Measurements from ENCODE around the gene CYB561.
"Not testable (repeated sequence)": the region's sequence is repeated elsewhere in the genome, so short reads cannot be mapped to it uniquely, and the experiment has no call there.

Gene CYB561

GRCh38 chr17:63478814-63479494 is 32.8 kb upstream of the CYB561 start:
- DNase-seq: peak; percentile 91

DNA sequence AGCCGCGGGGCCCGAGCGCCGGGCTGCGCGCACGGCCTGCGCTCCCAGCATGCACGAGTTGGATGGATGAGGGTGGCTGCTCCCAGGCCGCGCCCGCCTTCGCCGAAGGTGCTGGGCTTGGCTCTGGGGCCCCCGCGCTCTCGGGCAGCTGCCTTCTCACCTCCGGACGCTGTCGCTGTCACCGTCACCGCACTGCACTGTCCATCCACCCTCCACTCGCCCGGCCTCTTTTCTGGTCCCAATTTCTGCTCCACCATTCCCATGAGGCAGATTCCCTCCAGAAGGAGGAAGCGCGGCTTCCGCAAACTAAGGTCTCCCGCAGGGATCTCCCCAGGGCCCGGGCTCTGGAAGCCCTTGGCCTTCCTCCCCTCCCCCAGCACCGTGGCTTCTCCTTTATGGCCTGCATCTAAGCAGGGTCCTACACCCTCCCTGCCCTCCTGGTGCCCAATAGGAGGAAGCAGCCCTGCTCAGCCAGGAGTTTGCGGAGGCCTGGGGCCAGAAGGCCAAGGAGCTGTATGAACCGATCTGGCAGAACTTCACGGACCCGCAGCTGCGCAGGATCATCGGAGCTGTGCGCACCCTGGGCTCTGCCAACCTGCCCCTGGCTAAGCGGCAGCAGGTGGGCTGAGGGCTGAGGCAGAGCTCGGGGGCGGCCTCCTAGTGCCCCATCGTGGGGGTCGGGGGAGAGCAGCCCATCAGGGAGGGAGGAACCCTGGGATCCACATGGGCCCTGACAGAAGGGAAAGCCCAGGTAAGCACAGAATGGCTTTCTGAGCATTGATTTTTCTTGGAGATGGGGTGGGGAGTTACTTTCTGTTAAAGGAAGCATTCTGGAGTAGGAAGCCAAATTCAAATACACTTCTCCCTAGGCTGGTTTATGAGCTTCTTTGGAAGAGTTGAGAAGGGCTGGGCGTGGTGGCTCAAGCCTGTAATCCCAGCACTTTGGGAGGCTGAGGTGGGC is 31.7 kb upstream of the CYB561 start:
- DNase-seq: no peak

GRCh38 chr17:63476854-63477479 is 30.9 kb upstream of the CYB561 start, which contains the start of gene ACE:
Gene ACE (plus strand): TSS chr17:63477061. CDS start chr17:63477095, 34 bp downstream.
- peak; percentile 77 for DNase-seq

DNA sequence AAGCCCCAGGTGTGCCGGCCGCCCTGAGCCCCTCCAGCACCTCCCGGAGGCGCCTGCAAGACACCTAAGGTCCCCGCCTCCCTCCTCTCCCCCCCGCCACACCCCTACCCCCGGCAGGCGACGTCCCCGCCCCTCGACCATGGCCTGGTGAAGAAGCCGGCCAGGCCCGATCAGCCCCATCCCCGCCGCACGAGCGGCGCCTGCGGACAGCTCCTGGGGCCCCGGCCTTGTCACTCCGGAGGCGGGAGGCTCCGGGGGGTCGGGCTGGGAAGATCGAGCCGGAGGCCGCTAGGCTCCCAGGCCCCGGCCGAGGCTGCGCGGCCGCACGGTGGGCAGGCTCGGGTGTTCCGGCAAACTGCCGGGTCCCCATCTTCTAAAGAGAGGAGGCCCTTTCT is 30.4 kb upstream of the CYB561 start:
- DNase-seq: no peak

GRCh38 chr17:63475491-63476412 is 29.6 kb upstream of the CYB561 start:
- no peak for DNase-seq

DNA sequence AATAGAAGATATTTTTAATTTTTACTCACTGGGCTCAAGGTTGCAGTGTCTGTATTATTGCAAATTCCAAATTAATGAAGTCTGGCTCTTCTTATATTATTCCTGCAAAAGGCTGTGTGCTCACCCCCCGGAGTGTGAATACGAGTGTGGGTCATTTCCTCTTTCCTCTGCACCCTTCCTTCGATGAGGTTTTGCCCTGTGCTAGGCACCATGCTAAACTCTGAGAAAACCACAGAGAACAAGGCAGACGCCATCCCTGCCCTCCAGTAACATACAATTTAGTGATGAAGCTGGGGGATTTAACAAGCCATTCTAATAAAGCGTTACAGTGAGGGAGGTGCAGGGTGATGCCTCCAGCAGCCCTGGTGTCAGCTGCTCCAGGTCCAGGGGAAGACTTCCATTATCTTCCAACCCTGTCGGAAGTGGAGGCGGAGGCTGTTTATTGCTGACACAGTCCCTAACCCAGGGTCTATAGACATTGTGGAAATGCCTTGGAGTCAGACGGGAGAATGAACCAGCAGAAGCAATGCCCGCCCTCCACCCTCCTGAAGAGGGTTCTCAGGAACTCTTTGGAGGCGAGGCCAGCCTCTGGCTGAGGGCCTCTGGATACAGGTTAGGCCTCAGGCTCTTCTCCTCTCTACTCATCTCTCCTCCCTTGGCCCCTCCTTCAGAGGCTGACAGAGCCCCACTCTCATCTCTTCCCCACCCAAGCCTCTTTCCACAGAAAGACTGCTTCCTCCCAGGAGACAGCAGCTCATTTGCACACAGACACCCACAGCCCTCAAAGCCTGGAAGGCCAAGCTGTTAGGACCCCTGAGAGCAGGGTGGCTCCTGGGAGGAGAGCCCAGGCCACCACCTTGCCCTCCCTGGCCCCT is 28.7 kb upstream of the CYB561 start:
- no peak for DNase-seq

DNA sequence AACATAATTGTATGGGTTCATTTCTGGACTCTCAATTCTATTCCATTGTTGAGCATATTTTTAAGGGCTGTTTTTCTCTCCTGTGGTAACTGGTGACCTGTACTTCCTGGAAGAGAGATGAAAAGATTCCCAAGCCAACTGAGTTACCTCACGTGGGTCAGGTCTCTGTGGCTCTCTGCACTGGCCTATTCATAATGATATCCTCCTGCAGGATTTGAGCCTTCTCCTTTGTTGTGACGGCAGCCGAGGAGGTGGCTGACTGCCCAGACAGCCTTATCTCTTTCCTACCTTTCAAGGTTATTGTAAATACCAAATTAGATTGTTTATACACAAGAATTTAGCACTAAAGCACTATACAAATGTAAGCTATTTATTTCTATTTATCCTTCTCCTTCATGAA is 28.1 kb upstream of the CYB561 start:
- no peak for DNase-seq

DNA sequence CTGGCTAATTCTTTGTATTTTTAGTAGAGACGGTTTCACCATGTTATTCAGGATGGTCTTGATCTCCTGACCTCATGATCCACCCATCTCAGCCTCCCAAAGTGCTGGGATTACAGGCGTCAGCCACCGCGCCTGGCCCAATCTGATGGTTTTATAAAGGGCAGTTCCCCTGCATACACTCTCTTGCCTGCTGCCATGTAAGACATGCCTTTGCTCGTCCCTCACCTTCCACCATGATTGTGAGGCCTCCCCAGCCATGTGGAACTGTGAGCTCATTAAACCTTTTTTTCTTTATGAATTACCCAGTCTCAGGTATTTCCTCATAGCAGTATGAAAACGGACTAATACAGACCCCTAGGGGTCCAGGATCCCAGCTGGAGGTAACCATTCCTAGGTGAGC is 22.0 kb upstream of the CYB561 start:
- DNase-seq: not testable (repeated sequence)

DNA sequence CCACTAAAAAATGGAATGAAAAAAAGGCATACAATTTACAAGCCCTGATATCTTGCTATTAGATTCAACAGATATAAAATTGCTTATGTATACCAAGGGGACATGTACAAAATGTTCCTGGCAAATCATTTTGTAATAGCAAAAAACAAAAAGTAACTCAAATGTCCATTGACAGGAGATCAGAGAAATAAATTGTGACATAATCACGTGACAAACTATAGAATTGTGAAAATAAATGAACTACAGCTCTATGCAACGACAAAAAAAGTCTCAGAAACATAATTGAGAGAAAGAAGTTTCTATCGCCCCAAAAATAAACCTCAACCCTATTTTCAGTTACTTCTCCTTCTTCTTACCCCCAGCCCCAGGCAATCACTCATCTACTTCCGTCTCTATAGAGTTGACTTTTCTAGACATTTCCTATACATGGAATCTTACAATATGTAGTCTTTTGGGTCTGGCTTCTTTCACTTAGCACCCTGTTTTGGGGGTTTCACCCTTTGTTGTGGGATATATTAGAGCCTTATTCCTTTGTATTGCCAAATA is 18.7 kb upstream of the CYB561 start:
- DNase-seq: no peak

GRCh38 chr17:63463771-63464170 is 17.7 kb upstream of the CYB561 start:
- no peak for DNase-seq

DNA sequence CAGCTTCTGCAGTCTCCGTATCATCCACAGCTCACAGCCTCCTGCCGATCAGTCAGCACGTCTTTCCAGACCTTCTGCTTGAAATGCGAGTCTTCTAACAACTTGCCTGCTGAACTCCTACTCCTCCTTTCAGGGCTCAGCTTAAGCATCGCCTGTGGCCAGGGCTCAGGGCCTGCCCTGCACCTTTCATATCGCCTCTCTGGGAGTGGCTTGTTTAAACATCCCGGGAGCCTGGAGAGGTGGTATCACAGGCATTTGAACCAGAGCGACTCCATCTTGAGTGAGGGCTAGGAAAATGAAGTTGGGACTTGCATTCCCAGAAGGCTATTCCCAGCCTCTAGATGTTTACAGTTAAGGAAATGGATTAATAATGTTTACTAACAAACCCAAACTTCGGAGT is 13.9 kb upstream of the CYB561 start:
- DNase-seq: no peak

DNA sequence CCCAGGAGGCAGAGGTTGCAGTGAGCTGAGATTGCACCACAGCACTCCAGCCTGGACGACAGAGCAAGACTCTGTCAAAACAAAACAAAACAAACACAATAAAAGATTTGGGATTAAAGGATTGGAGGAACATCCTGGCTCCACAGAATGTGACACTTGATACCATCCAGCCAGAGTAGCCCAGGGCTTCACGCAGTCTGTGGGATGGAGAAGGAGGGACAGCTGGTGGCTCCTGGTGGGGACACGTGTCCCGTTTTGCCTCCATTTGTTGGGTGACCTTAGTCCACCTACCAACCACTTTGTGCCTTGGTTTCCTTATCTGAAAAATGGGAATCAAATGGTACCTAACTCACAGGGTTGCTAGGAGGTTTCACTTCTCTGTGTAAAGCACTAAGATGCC is 12.4 kb upstream of the CYB561 start:
- no peak for DNase-seq

- DNase-seq: no peak
Measured at GRCh38 chr17:63455417-63455816, 9.3 kb upstream of the CYB561 start.

GRCh38 chr17:63454915-63455314 is 8.8 kb upstream of the CYB561 start:
- no peak for DNase-seq

DNA sequence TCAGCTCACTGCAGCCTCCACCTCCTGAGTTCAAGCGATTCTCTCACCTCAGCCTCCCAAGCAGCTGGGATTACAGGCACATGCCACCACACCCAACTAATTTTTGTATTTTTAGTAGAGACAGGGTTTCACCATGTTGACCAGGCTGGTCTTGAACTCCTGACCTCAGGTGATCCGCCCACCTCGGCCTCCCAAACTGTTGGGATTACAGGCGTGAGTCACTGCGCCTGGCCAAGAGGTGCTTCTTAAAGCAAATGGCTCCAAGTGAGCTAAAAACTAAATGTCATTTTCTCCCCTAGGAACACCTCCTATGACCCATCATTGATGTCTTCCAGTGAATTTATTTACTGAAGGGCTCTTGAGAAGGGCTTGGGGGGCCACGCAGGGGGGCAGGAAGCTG is 8.3 kb upstream of the CYB561 start:
- DNase-seq: not testable (repeated sequence)

DNA sequence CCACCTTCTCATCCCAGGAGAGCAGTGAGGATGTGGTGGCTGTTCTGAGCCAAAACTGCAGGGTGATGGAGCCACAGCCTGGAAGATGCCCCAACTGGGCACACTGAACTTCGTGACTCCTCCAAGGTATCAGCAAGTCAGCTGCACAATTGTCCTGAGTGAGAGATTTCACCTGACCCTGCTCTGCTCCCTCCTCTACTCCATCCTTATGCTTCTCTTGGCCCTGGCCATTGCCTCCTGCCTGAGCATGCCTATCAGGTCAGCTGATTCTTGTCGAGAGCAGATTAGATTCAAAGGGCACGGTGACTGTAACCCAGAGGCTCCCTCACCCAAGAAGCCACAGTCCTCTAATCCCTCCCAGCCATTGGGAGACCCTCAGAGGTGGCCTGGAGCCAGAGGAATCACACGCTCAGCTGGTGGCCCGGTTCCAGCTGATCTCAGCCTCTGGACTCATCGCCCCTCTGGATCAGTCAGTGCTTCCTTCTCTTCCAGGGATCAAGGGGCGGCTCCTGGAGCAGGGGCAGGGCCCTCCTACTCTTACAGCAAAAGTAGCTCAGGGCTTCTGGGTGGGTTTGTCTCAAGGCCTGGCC is 7.0 kb upstream of the CYB561 start:
- DNase-seq: no peak

DNA sequence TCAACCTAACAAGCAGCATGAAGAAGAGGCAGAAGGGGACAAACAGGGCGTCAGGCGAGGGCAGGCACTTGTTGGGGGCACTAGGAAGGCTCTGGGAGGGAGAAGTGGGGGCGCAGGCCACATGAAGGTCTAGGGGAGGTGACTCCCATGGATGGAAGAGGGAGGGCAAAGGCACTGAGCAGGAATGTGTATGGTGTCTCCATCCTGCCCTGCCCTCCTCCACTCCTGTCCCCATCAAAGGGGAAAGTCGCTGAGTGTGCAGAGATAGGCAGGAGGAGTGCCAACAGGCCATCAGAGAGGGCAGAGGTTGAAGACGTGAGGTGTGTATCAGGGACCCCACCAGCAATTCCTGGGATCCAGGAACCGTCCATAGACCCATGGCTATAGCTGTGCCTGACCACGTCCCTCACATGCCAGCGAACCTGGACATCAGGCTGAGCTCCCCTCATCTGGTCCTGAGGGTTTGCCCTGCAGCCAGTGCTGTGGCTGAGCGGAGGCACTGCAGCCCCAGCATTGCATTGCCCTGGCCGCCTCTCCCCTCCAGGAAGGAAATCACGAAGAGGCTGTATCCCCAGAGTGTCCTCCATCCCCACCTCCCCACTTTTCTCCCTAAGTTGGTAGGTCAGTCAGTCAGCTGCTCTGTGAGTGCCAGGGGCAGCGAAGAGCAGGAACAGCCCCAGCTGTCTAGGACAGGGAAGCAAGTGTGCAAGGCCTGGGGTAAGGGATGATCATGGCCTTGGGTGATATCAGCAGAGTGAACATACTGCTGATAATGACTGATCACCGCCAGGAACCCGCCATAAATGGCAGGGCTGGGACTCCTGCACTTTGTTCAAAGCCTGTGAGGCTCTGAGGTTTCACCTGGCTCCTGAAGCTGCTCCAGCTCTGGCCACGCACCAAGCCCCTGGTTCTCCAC is 6.2 kb upstream of the CYB561 start:
- DNase-seq: no peak

GRCh38 chr17:63451150-63451549 is 5.0 kb upstream of the CYB561 start:
- DNase-seq: no peak

- DNase-seq: no peak
Measured at GRCh38 chr17:63450551-63450950, 4.4 kb upstream of the CYB561 start.

- DNase-seq: no peak
Measured at GRCh38 chr17:63448655-63449054, 2.5 kb upstream of the CYB561 start.
